ENCODE results near the gene GALNTL6. TPM values are rescaled to one million over a fixed set of nuclear protein-coding genes. Genes with fewer than 3 reads are reported as not detected.

The GALNTL6 gene
- total RNA-seq, 2 donors from 2014 or later: 0.08 TPM; not detected in 1

- Histone ChIP-seq H3K27ac (no peak overlapping the region), H3K4me1 (no peaks in the 10 kb centered on the region), H3K27me3 (no peaks in the 10 kb centered on the region), H3K4me3 (no peak overlapping the region), H3K9me3 (no peaks in the 10 kb centered on the region), H3K36me3 (no peaks in the 10 kb centered on the region)
- DNase-seq (ENCODE audit: low spot score): no peak
- TF ChIP-seq, protein P1, sequence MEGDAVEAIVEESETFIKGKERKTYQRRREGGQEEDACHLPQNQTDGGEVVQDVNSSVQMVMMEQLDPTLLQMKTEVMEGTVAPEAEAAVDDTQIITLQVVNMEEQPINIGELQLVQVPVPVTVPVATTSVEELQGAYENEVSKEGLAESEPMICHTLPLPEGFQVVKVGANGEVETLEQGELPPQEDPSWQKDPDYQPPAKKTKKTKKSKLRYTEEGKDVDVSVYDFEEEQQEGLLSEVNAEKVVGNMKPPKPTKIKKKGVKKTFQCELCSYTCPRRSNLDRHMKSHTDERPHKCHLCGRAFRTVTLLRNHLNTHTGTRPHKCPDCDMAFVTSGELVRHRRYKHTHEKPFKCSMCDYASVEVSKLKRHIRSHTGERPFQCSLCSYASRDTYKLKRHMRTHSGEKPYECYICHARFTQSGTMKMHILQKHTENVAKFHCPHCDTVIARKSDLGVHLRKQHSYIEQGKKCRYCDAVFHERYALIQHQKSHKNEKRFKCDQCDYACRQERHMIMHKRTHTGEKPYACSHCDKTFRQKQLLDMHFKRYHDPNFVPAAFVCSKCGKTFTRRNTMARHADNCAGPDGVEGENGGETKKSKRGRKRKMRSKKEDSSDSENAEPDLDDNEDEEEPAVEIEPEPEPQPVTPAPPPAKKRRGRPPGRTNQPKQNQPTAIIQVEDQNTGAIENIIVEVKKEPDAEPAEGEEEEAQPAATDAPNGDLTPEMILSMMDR (IDR thresholded peaks at IDR 0.05): no peak
Measured at GRCh38 chr4:172125443-172125842, 312.2 kb downstream of the GALNTL6 start.

DNA sequence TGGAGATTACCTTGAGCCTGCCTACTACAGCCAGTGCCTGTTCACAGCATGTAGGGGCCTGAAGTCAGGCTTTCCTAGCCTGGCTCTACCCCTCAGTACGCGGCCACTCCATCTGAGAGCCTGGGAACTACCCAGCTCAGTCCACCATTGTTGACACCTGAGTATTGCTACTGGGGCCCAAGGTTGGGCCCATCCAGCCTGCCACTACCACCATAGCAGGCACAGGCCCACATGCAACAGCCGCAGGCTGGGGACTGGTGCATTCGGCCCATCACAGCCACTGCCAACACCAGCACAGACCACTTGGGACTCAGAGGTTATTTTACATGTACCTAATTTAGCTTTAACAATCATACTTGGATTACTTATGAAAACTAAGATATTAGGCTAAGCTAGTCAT, 314.0 kb downstream of the GALNTL6 start:
- H3K36me3 ChIP-seq: no peaks in the 10 kb centered on the region
- no peak overlapping the region for H3K27ac ChIP-seq
- no peak for DNase-seq (ENCODE audit: low spot score)
- no peaks in the 10 kb centered on the region for H3K4me1 ChIP-seq
- TF ChIP-seq, protein P1 (IDR thresholded peaks at IDR 0.05): no peak
- H3K4me3 ChIP-seq: no peak overlapping the region
- H3K27me3 ChIP-seq: no peaks in the 10 kb centered on the region
- H3K9me3 ChIP-seq: no peaks in the 10 kb centered on the region

- no peaks in the 10 kb centered on the region for H3K27me3 ChIP-seq
- no peaks in the 10 kb centered on the region for H3K36me3 ChIP-seq
- H3K9me3 ChIP-seq: no peaks in the 10 kb centered on the region
- H3K4me3 ChIP-seq: no peak overlapping the region
- TF ChIP-seq, protein P1 (IDR thresholded peaks at IDR 0.05): no peak
- no peaks in the 10 kb centered on the region for H3K4me1 ChIP-seq
- no peak overlapping the region for H3K27ac ChIP-seq
- no peak for DNase-seq (ENCODE audit: low spot score)
Measured at GRCh38 chr4:172129593-172129992, 316.4 kb downstream of the GALNTL6 start.

GRCh38 chr4:172134521-172134920, 321.3 kb downstream of the GALNTL6 start:
- TF ChIP-seq, protein P1 (IDR thresholded peaks at IDR 0.05): no peak
- H3K27ac ChIP-seq: no peak overlapping the region
- H3K36me3 ChIP-seq: no peaks in the 10 kb centered on the region
- no peaks in the 10 kb centered on the region for H3K27me3 ChIP-seq
- no peaks in the 10 kb centered on the region for H3K9me3 ChIP-seq
- no peak overlapping the region for H3K4me3 ChIP-seq
- no peak for DNase-seq (ENCODE audit: low spot score)
- no peaks in the 10 kb centered on the region for H3K4me1 ChIP-seq

- TF ChIP-seq, protein P1 (IDR thresholded peaks at IDR 0.05): no peak
- no peaks in the 10 kb centered on the region for H3K4me1 ChIP-seq
- H3K36me3 ChIP-seq: no peaks in the 10 kb centered on the region
- no peaks in the 10 kb centered on the region for H3K9me3 ChIP-seq
- H3K4me3 ChIP-seq: no peak overlapping the region
- H3K27ac ChIP-seq: no peak overlapping the region
- DNase-seq (ENCODE audit: low spot score): no peak
- no peaks in the 10 kb centered on the region for H3K27me3 ChIP-seq
Measured at GRCh38 chr4:172141025-172141424, 327.8 kb downstream of the GALNTL6 start.

DNA sequence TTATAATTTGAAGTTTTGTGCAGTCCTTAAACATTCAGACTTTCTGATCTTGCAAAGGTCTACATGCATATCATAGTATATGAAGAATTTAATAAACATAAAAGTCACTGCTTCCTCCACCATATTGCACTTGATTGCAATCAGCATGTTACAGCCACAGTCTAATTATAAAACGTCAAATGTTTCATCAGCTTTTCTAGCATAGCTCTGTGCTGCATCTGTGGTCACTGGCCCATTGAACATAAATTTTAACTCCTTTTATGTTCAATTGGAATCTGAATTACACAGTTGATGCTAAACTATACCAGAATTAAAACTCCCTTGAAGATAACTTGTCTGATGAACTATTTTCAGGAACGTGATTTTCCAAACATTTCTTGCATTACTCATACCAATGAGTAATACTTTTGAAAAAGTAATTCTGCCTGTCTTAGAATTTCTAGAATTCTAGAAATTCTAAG, 329.1 kb downstream of the GALNTL6 start:
- TF ChIP-seq, protein P1 (IDR thresholded peaks at IDR 0.05): no peak
- H3K27ac ChIP-seq: no peak overlapping the region
- DNase-seq (ENCODE audit: low spot score): no peak
- H3K36me3 ChIP-seq: no peaks in the 10 kb centered on the region
- H3K27me3 ChIP-seq: no peaks in the 10 kb centered on the region
- H3K9me3 ChIP-seq: no peaks in the 10 kb centered on the region
- H3K4me1 ChIP-seq: no peaks in the 10 kb centered on the region
- no peak overlapping the region for H3K4me3 ChIP-seq
